NAMALWA (cell line): Measurements from ENCODE around the gene DCLK1.

Experiments used
- DNase-seq: peaks from one replicate; pipeline ENCODE4 v3.0.0-alpha.2; 2015; ENCODE audit warnings: low spot score

The DCLK1 gene

GRCh38 chr13:36038785-36039555, 92.2 kb downstream of the DCLK1 start:
- no peak for DNase-seq

- DNase-seq = no peak
Observed at GRCh38 chr13:36033035-36033434, 98.1 kb downstream of the DCLK1 start.

GRCh38 chr13:36031490-36031889, 99.7 kb downstream of the DCLK1 start:
- no peak for DNase-seq

- DNase-seq = no peak
Observed at GRCh38 chr13:36030670-36031331, 100.4 kb downstream of the DCLK1 start.

- no peak for DNase-seq
Observed at GRCh38 chr13:36029166-36029565, 102.0 kb downstream of the DCLK1 start.

GRCh38 chr13:36028359-36029025, 102.7 kb downstream of the DCLK1 start:
- DNase-seq = no peak

GRCh38 chr13:36026531-36026930, 104.7 kb downstream of the DCLK1 start:
- DNase-seq = no peak

- DNase-seq = no peak
Observed at GRCh38 chr13:36014763-36015162, 116.4 kb downstream of the DCLK1 start.

- DNase-seq = no peak
Observed at GRCh38 chr13:36006894-36007675, 124.1 kb downstream of the DCLK1 start.

- no peak for DNase-seq
Observed at GRCh38 chr13:36006347-36006746, 124.8 kb downstream of the DCLK1 start.

GRCh38 chr13:36001561-36001960, 129.6 kb downstream of the DCLK1 start:
- DNase-seq = no peak

- no peak for DNase-seq
Observed at GRCh38 chr13:36000028-36000427, 131.2 kb downstream of the DCLK1 start.

GRCh38 chr13:35996360-35996759, 134.8 kb downstream of the DCLK1 start:
- DNase-seq = no peak

GRCh38 chr13:35995136-35995535, 136.0 kb downstream of the DCLK1 start:
- no peak for DNase-seq

- DNase-seq = no peak
Observed at GRCh38 chr13:35994131-35994966, 136.8 kb downstream of the DCLK1 start.

GRCh38 chr13:35993686-35994085, 137.5 kb downstream of the DCLK1 start:
- no peak for DNase-seq

GRCh38 chr13:35992964-35993363, 138.2 kb downstream of the DCLK1 start:
- DNase-seq = no peak

GRCh38 chr13:35990196-35990595, 141.0 kb downstream of the DCLK1 start:
- DNase-seq = no peak

- no peak for DNase-seq
Observed at GRCh38 chr13:35988648-35989081, 142.5 kb downstream of the DCLK1 start.

- DNase-seq = no peak
Observed at GRCh38 chr13:35987572-35988513, 143.3 kb downstream of the DCLK1 start.
